BE2C (cell line): ENCODE data around the gene MLPH.
"Not testable (repeated sequence)": the region's sequence is repeated elsewhere in the genome, so short reads cannot be mapped to it uniquely, and the experiment has no call there.

Source experiments
- DNase-seq: peaks from one replicate; pipeline ENCODE4 v3.0.0-alpha.2; 2020
- H3K27me3 ChIP-seq: fragments of 250-450 bp; sonication (Bioruptor Pico); 2 replicates; pipeline ENCODE4 v1.5.1; 2020; ENCODE audit warnings: mild to moderate bottlenecking
- H3K36me3 ChIP-seq: fragments of 250-450 bp; sonication (Bioruptor Pico); 2 replicates; pipeline ENCODE4 v1.5.1; 2020; ENCODE audit warnings: mild to moderate bottlenecking
- H3K4me1 ChIP-seq: fragments of 250-450 bp; sonication (Bioruptor Pico); 2 replicates; pipeline ENCODE4 v1.5.1; 2020
- H3K4me3 ChIP-seq: 2 replicates; pipeline ENCODE4 v1.5.1; 2011; ENCODE audit warnings: low read depth, low read length
- H3K9me3 ChIP-seq: fragments of 250-450 bp; sonication (Bioruptor Pico); 2 replicates; pipeline ENCODE4 v1.5.1; 2020
- TF ChIP-seq, protein P1 (sequence below): IDR thresholded peaks from 2 replicates; pipeline ENCODE4 v1.5.1; 2012; ENCODE audit warnings: mild to moderate bottlenecking, low read depth, low read length

The MLPH gene

DNA sequence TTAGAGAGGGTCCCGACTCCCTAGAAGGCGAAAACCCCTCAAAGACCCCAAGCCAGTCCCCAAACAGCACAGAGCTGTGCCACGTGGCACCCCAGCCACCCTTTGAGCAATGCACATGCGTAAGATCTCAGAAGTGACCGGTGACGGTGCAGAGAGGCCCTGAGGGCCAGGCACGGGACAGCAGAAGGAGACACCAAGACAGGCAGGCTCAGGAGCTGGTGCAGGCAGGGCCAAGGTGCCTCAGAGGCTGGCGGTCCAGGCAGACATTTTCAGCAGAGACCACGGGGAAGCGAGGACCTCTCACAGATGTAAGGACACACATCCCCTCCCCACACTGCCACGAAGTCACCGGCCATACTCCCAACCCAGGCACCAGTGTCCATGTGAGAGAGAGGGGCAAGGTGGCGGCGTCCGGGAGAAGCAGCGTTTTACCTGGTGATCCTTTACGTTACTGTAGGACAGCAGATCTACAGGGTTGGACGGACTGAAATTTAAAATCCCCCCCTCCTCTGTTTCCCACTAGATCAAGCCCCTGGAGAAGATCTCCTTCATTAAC lies 105.5 kb downstream of the MLPH start:
- DNase-seq = no peak
- Histone ChIP-seq H3K4me3 (no peak overlapping the region), H3K9me3 (no peaks in the 10 kb centered on the region), H3K36me3 (no peaks in the 10 kb centered on the region), H3K4me1 (no peaks in the 10 kb centered on the region), H3K27me3 (no peaks in the 10 kb centered on the region)
- TF ChIP-seq, protein P1, sequence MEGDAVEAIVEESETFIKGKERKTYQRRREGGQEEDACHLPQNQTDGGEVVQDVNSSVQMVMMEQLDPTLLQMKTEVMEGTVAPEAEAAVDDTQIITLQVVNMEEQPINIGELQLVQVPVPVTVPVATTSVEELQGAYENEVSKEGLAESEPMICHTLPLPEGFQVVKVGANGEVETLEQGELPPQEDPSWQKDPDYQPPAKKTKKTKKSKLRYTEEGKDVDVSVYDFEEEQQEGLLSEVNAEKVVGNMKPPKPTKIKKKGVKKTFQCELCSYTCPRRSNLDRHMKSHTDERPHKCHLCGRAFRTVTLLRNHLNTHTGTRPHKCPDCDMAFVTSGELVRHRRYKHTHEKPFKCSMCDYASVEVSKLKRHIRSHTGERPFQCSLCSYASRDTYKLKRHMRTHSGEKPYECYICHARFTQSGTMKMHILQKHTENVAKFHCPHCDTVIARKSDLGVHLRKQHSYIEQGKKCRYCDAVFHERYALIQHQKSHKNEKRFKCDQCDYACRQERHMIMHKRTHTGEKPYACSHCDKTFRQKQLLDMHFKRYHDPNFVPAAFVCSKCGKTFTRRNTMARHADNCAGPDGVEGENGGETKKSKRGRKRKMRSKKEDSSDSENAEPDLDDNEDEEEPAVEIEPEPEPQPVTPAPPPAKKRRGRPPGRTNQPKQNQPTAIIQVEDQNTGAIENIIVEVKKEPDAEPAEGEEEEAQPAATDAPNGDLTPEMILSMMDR = no peak

DNA sequence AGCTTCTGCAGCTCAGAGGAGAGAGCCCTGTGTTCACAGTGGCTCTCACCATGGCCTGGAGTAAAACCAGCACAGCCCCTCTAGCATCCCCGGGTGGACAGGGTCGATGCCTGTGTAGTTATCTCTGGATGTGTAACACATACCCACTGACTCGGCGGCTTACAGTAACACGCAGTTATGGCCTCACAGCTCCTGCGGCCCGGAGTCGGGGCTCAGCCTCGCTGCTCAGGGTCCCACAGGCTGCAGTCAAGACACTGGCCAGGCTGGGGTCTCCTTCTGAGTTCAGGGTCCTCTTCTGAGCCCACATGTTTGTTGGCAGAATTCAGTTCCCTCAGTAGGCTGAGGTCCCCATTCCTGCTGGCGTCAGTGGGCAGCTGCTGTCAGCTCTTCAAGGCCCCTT lies 106.0 kb downstream of the MLPH start:
- H3K27me3 ChIP-seq = no peaks in the 10 kb centered on the region
- H3K36me3 ChIP-seq = no peaks in the 10 kb centered on the region
- no peaks in the 10 kb centered on the region for H3K4me1 ChIP-seq
- no peak overlapping the region for H3K4me3 ChIP-seq
- no peaks in the 10 kb centered on the region for H3K9me3 ChIP-seq
- no peak for DNase-seq
- TF ChIP-seq, protein P1 = no peak

DNA sequence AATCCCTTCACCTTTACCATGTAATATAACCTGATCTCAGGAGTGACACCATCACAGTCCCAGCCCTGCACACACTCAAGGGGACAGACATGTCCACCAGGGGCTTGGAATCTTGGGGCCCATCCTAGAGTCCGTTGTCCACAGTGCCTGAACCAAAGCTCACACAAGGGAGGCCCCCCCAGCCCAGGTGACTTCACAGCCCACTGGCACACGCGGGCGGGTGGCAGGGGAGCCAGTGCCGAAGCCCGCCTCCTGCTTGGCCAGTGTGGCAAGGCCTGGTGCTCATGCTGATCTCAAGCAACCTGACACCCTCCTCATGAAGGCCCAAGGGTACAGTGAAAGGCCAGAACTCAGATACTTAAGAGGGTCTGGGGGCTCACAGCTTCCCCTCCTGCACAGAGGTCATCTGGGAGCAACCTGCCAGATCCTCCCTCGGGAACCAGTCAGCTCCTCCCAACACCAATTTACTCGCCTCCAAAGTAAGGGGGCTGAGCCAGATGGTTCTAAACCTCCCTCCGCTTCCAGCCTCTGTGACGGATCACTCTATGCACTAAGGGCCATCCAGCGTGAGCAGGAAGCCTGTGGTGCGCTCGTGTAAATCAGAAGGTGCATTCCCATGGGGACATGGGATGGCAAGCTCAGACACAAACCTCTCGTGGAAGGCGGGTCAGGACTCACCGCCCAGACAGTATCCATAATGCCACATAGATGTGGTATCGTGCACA lies 106.7 kb downstream of the MLPH start:
- no peaks in the 10 kb centered on the region for H3K27me3 ChIP-seq
- no peaks in the 10 kb centered on the region for H3K4me1 ChIP-seq
- DNase-seq = no peak
- no peak overlapping the region for H3K4me3 ChIP-seq
- no peaks in the 10 kb centered on the region for H3K9me3 ChIP-seq
- no peaks in the 10 kb centered on the region for H3K36me3 ChIP-seq
- TF ChIP-seq, protein P1 = no peak

DNA sequence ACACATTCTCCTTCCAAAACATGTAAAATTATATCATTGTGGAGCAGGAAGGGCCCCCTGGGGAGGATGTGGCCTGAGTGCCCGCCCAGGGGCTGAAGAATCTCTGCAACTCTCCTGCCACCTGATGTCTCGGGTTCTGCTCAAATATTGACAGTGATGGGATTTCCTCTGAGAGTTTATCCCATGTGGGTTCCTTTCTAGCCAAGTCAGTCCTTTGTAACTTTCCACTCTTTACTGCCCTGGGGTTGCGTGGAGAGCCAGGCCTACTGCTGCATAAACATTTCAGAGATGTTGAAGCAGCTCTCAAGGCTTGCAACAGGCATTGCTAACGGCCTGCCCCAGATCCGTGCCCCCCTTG lies 107.4 kb downstream of the MLPH start:
- no peak overlapping the region for H3K4me3 ChIP-seq
- TF ChIP-seq, protein P1 = no peak
- no peaks in the 10 kb centered on the region for H3K27me3 ChIP-seq

DNA sequence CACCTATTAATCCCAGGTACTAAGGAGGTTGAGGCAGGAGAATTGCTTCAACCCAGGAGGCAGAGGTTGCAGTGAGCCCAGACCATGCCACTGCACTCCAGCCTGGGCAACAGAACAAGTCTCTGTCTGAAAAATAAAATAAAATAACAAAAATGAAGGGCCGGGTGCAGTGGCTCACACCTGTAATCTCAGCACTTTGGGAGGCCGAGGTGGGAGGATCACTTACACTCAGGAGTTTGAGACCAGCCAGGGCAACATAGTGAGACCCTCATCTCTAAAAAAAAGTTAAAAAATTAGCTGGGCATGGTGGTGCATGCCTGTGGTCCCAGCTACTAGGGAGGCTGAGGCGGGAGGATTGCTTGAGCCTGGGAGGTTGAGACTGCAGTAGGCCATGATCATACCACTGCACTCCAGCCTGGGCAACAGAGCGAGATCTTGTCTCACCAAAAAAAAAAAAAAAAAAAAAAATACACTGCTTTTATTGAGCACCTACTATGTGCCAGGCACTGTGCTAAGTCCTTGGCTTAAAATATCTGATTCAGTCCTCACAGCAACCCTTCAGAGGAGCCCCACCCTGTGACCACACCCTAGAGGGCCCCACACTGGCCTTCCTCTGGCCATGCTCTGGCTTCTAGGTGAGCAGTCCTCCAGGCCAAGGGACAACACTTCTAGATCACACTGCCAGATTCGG lies 108.9 kb downstream of the MLPH start:
- not testable (repeated sequence) for H3K9me3 ChIP-seq, DNase-seq, H3K4me3 ChIP-seq, H3K36me3 ChIP-seq, H3K27me3 ChIP-seq, H3K4me1 ChIP-seq

More for the DNA sequence above, 107.4 kb downstream of the MLPH start:
- H3K36me3 ChIP-seq = no peaks in the 10 kb centered on the region
- H3K4me1 ChIP-seq = no peaks in the 10 kb centered on the region
- H3K9me3 ChIP-seq = no peaks in the 10 kb centered on the region
- DNase-seq = no peak

DNA sequence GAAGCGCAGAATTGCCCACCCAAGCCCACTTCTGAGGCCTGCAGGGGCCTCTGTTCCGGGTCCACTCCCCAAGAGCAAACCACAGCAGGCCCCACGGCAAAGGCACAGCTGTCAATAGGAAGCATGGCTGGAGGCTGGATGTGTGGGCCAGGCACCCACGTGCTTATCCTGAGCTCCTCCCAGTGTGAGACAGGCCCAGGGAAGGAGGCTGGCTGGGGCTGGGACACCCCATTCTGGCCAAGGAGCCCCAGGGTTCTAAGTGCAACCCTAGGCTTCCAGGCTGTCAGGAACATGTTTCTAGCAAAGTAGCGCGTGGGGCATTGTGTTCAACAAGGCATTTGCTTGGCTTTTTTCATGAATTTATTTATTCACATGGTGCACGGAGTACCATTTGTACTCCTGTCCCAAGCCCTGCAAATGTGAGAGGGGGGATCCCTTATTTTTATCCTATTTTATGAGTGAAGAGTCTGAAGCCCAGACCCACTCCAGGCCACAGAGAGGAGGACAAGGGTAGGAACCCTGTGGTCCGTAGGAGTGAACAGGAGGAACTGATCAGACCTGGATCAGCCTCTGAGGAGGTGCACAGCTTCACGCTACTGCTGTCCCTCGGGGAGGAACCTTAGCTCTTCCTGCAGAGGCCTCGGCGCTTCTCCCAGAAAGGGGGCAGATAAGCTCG lies 109.6 kb downstream of the MLPH start:
- no peaks in the 10 kb centered on the region for H3K27me3 ChIP-seq
- H3K9me3 ChIP-seq = no peaks in the 10 kb centered on the region; the same call in 1 of the 2 replicates
- TF ChIP-seq, protein P1 = no peak
- DNase-seq = no peak
- no peak overlapping the region for H3K4me3 ChIP-seq
- no peaks in the 10 kb centered on the region for H3K36me3 ChIP-seq
- H3K4me1 ChIP-seq = no peaks in the 10 kb centered on the region
